ENCODE measurements around the gene AJAP1.
"Not testable (repeated sequence)": the region's sequence is repeated elsewhere in the genome, so short reads cannot be mapped to it uniquely, and the experiment has no call there.

- not testable (repeated sequence) for TF ChIP-seq POLR2A, CTCF (IDR thresholded peaks at IDR 0.05)
These were observed 12.3 kb downstream of the AJAP1 start for GRCh38 chr1:4666683-4667082.

Data from sigmoid colon (tissue), 3 donors.